ENCODE measurements around the gene KCTD21.

The KCTD21 gene

DNA sequence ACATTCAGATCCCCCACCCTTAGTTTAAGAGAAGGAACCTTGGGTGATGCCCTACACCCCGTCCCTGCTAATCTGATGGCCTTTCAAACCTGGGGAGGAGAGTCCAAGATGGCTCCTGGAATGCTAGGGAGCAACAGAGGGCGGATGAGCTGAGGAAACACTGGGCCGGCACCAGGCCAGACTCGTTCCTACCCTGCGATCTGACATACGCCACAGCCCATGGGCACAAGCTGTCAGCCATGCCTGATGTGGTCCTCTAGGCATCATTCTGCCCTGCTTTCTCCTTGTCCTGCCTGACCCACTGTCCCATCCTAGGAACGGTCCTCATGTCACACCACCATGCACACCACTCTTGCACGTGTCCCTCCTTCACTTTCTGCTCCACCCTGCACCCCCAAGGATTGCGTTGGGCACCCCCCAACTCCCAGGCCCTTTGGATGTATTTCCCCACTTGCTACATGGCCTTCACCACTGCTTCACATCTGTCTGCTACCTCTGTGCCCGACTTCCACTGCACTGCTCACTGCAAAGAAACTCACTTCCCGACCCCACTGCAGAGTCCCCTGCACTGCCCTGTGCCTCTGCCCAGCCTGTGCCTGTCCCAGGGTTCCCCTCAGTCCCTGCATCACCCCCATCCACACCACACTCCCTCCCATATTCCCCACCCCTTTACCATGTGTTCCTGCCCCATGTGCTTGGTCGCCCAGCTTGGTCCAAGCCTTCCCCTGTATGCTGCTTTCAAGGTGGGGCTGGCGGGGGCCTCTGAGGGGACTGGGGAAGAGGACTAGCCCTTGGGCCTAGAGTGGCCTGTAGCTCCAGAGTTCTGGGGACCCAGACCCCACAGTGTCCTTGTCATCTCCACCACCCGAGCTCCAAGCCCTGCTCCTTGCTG, 29.5 kb upstream of the KCTD21 start:
- DNase-seq (ENCODE audit: extremely low spot score), result no peak
- CTCF ChIA-PET, result no interaction called here
- POLR2A ChIA-PET, result no interaction called here
- TF ChIP-seq TARDBP (IDR thresholded peaks at IDR 0.05) (no peak), FOXK2 (IDR thresholded peaks at IDR 0.05) (no peak), HDGF (IDR thresholded peaks at IDR 0.05; ENCODE audit: borderline replicate concordance) (no peak), SP1 (IDR thresholded peaks at IDR 0.05) (no peak), ELF4 (IDR thresholded peaks at IDR 0.05) (no peak), CTBP1 (IDR thresholded peaks at IDR 0.05; ENCODE audit: borderline replicate concordance) (no peak), FOXA1 (IDR thresholded peaks at IDR 0.05) (no peak), PKNOX1 (IDR thresholded peaks at IDR 0.05) (no peak), NFRKB (IDR thresholded peaks at IDR 0.05) (no peak), BHLHE40 (IDR thresholded peaks at IDR 0.05; ENCODE audit: borderline replicate concordance) (no peak), ZNF384 (IDR thresholded peaks at IDR 0.05) (no peak), ARNT (IDR thresholded peaks at IDR 0.05) (no peak), SUZ12 (IDR thresholded peaks at IDR 0.05) (no peak), LEF1 (IDR thresholded peaks at IDR 0.05; ENCODE audit: borderline replicate concordance) (no peak)

- no peak for TF ChIP-seq PKNOX1 (IDR thresholded peaks at IDR 0.05)
- ChIA-PET POLR2A (no interaction called here), CTCF (interaction anchor here (0.6 kb wide), 1 partner anchor 465 kb away, joined by 3 read pairs; no protein-coding TSS in a partner anchor)
- DNase-seq (ENCODE audit: extremely low spot score), result no peak
Measured at GRCh38 chr11:78216571-78217287, 28.3 kb upstream of the KCTD21 start.

GRCh38 chr11:78216021-78216420, 27.6 kb upstream of the KCTD21 start:
- CTCF ChIA-PET, result interaction anchor here (0.6 kb wide), 2 partner anchors 18 to 464 kb away, joined by 3 read pairs; no protein-coding TSS in a partner anchor
- DNase-seq (ENCODE audit: extremely low spot score), result no peak
- no peak for TF ChIP-seq ARNT (IDR thresholded peaks at IDR 0.05)
- no peak for TF ChIP-seq SP1 (IDR thresholded peaks at IDR 0.05)
- TF ChIP-seq BHLHE40 (IDR thresholded peaks at IDR 0.05; ENCODE audit: borderline replicate concordance), result no peak
- TF ChIP-seq ELF4 (IDR thresholded peaks at IDR 0.05), result no peak
- TF ChIP-seq FOXA1 (IDR thresholded peaks at IDR 0.05), result no peak
- no peak for TF ChIP-seq HDGF (IDR thresholded peaks at IDR 0.05; ENCODE audit: borderline replicate concordance)
- no peak for TF ChIP-seq NFRKB (IDR thresholded peaks at IDR 0.05)
- no peak for TF ChIP-seq L3MBTL2 (conservative IDR thresholded peaks at IDR 0.05)
- TF ChIP-seq TARDBP (IDR thresholded peaks at IDR 0.05), result no peak
- no peak for TF ChIP-seq LEF1 (IDR thresholded peaks at IDR 0.05; ENCODE audit: borderline replicate concordance)
- no peak for TF ChIP-seq ZNF384 (IDR thresholded peaks at IDR 0.05)
- no peak for TF ChIP-seq CTBP1 (IDR thresholded peaks at IDR 0.05; ENCODE audit: borderline replicate concordance)
- POLR2A ChIA-PET, result no interaction called here

DNA sequence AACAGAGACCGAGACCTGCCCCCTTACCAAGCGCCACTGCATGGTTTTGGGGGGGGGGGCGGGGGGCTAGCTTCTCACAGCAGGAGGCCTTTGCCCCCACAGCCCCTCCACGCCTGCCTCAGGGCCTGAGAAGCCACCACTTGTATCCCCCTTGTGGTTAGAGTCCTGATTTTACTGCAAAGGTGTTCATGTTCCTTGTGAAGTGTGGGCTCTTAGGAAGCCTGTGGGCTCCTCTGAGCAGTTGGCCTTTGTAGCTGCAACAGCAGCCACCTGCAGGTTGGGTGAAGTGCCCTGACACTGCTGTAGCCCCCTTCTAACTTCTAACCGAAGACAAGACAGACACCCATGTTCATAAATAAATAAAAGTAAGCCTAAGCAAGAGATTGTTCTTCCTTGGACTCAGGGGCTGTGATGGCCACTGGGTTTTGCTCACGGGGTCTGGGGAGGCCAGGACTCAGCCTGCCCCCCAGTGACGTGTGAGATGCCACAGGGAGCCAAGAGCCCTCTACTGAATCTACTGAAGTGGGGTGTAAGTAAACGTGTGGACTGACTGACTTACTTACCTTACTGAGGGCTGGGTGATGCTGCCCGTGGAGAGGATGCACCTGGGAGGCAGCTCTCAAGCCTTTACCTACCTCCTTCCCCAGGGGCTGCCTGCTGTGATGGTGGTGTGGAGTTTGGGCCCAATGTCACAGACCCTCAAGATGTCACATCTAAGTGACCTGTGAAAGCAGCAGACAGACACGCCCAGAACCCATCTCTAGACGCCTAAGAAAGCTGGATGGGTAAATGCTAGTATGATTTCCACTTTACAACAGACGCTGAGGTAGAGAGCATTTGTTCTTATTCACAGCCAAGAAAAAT, 26.1 kb upstream of the KCTD21 start:
- DNase-seq (ENCODE audit: extremely low spot score), result no peak
- ChIA-PET POLR2A (no interaction called here), CTCF (no interaction called here)
- TF ChIP-seq HDGF (IDR thresholded peaks at IDR 0.05; ENCODE audit: borderline replicate concordance), result no peak
- no peak for TF ChIP-seq ARNT (IDR thresholded peaks at IDR 0.05)
- no peak for TF ChIP-seq SUZ12 (IDR thresholded peaks at IDR 0.05)
- TF ChIP-seq NFRKB (IDR thresholded peaks at IDR 0.05), result no peak
- TF ChIP-seq L3MBTL2 (conservative IDR thresholded peaks at IDR 0.05), result no peak
- no peak for TF ChIP-seq BHLHE40 (IDR thresholded peaks at IDR 0.05; ENCODE audit: borderline replicate concordance)
- no peak for TF ChIP-seq FOXK2 (IDR thresholded peaks at IDR 0.05)
- no peak for TF ChIP-seq PKNOX1 (IDR thresholded peaks at IDR 0.05)
- no peak for TF ChIP-seq ELF4 (IDR thresholded peaks at IDR 0.05)
- no peak for TF ChIP-seq SP1 (IDR thresholded peaks at IDR 0.05)
- TF ChIP-seq ZNF384 (IDR thresholded peaks at IDR 0.05), result no peak
- TF ChIP-seq FOXA1 (IDR thresholded peaks at IDR 0.05), result no peak
- no peak for TF ChIP-seq TARDBP (IDR thresholded peaks at IDR 0.05)
- TF ChIP-seq LEF1 (IDR thresholded peaks at IDR 0.05; ENCODE audit: borderline replicate concordance), result no peak
- no peak for TF ChIP-seq CTBP1 (IDR thresholded peaks at IDR 0.05; ENCODE audit: borderline replicate concordance)
- no peak for TF ChIP-seq FOXM1 (IDR thresholded peaks at IDR 0.05; ENCODE audit: borderline replicate concordance)

DNA sequence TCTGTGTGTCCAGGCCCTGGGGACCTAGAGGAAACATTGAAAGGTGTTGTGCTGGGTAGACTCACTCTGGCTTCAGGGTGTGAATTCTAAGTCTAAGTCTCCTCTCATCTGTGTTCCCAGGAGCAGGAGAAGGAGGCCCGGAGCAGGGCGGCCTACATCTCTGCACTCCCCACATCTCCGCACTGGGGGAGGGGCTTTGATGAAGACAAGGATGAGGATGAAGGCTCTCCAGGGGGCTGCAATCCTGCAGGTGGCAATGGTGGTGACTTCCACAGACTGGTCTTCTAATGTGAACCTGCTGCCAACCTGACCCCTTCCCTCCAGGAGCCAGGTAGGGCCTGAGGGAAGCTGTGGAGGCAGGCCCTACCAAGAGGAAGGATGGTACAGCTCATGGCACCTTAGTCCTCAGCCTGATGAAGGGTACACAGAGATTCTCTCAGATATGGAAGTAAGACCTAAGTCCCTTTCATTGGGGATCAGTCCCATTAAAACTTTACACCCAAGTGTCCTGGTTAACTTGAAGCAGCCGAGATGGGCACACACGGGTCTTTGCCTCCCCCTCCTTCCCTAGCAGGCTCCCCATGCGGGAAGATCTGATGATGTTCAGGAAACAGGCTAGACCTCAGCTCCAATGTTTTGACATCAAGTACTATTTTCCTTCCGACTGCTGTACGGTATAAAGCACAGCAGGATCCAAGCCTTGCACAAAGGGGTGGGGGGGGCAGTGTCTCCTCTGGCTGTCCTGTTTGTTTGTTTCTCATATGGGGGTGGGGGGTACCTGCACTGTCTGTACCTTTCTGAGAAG, 25.3 kb upstream of the KCTD21 start:
- ChIA-PET CTCF (no interaction called here), POLR2A (no interaction called here)
- TF ChIP-seq LEF1 (IDR thresholded peaks at IDR 0.05; ENCODE audit: borderline replicate concordance), result no peak
- no peak for TF ChIP-seq SUZ12 (IDR thresholded peaks at IDR 0.05)
- TF ChIP-seq TARDBP (IDR thresholded peaks at IDR 0.05), result no peak
- no peak for TF ChIP-seq L3MBTL2 (conservative IDR thresholded peaks at IDR 0.05)

More for the DNA sequence above, 25.3 kb upstream of the KCTD21 start:
- DNase-seq (ENCODE audit: extremely low spot score), result no peak

All from HEK293T (cell line).